OCI-LY1 (cell line): ENCODE results near the gene TMCC1.

ENCODE experiments used
- H2AFZ ChIP-seq: fragments of 200-600 bp; sonication (generic), shearing (Covaris generic); 2 replicates; pipeline ENCODE4 v1.6.0; 2014; ENCODE audit warnings: antibody characterized with exemption, mild to moderate bottlenecking, low read length
- H3F3A ChIP-seq: fragments of 200-600 bp; sonication (generic), shearing (Covaris generic); 2 replicates; pipeline ENCODE4 v1.6.0; 2014; ENCODE audit warnings: mild to moderate bottlenecking, antibody characterized with exemption, low read length, moderate library complexity; ENCODE audit not compliant: insufficient read depth
- H3K27ac ChIP-seq: fragments of 200-600 bp; sonication (generic); 2 replicates; pipeline ENCODE4 v1.5.1; 2014; ENCODE audit warnings: low read length, mixed run types, mild to moderate bottlenecking, low read depth; ENCODE audit not compliant: poor library complexity, severe bottlenecking
- H3K27me3 ChIP-seq: fragments of 200-600 bp; sonication (generic); 2 replicates; pipeline ENCODE4 v1.6.0; 2014; ENCODE audit warnings: antibody characterized with exemption, mild to moderate bottlenecking, low read length, moderate library complexity; ENCODE audit not compliant: insufficient read depth
- H3K36me3 ChIP-seq: fragments of 200-600 bp; sonication (generic); 2 replicates; pipeline ENCODE4 v1.6.1; 2014; ENCODE audit warnings: mild to moderate bottlenecking, antibody characterized with exemption, low read length, moderate library complexity, mixed read lengths; ENCODE audit not compliant: insufficient read depth
- H3K4me1 ChIP-seq: fragments of 200-600 bp; sonication (generic); 2 replicates; pipeline ENCODE4 v1.5.1; 2014; ENCODE audit warnings: mild to moderate bottlenecking, low read length, moderate library complexity; ENCODE audit not compliant: insufficient read depth, severe bottlenecking
- H3K4me2 ChIP-seq: fragments of 200-600 bp; sonication (generic), shearing (Covaris generic); 2 replicates; pipeline ENCODE4 v1.6.1; 2014; ENCODE audit warnings: low read length
- H3K4me3 ChIP-seq: fragments of 200-600 bp; sonication (generic); 2 replicates; pipeline ENCODE4 v1.5.1; 2014; ENCODE audit warnings: low read length, low read depth, mild to moderate bottlenecking, mixed read lengths; ENCODE audit not compliant: poor library complexity, severe bottlenecking
- H3K79me2 ChIP-seq: fragments of 200-600 bp; shearing (Covaris generic); 2 replicates; pipeline ENCODE4 v1.6.1; 2016; ENCODE audit warnings: mixed run types, low read length, mixed read lengths; ENCODE audit not compliant: insufficient read depth
- H3K9ac ChIP-seq: fragments of 200-600 bp; sonication (generic), shearing (Covaris generic); 2 replicates; pipeline ENCODE4 v1.6.1; 2014; ENCODE audit warnings: mild to moderate bottlenecking, low read length, mixed read lengths
- H3K9me2 ChIP-seq: fragments of 200-600 bp; sonication (generic), shearing (Covaris generic); 2 replicates; pipeline ENCODE4 v1.6.1; 2014; ENCODE audit warnings: low read depth, mild to moderate bottlenecking, low read length, mixed read lengths
- H3K9me3 ChIP-seq: fragments of 200-600 bp; shearing (Covaris generic); 2 replicates; pipeline ENCODE4 v1.6.1; 2014; ENCODE audit warnings: low read length, mixed read lengths
- H4K20me1 ChIP-seq: fragments of 200-600 bp; sonication (generic), shearing (Covaris generic); 2 replicates; pipeline ENCODE4 v1.6.0; 2016; ENCODE audit warnings: mild to moderate bottlenecking, low read length; ENCODE audit not compliant: insufficient read depth
- EZH2 ChIP-seq: fragments of 200-600 bp; sonication (generic), shearing (Covaris generic); IDR thresholded peaks from 2 replicates; pipeline ENCODE4 v1.8.0; 2017; ENCODE audit warnings: borderline replicate concordance, mixed run types, mild to moderate bottlenecking, antibody characterized with exemption, low read length, moderate library complexity, mixed read lengths
- TF ChIP-seq, protein P1 (sequence below): fragments of 200-600 bp; sonication (generic), shearing (Covaris generic); IDR thresholded peaks from 2 replicates; pipeline ENCODE4 v1.5.1; 2017; ENCODE audit warnings: mild to moderate bottlenecking, antibody characterized with exemption, low read length, moderate library complexity, mixed read lengths

Gene TMCC1

DNA sequence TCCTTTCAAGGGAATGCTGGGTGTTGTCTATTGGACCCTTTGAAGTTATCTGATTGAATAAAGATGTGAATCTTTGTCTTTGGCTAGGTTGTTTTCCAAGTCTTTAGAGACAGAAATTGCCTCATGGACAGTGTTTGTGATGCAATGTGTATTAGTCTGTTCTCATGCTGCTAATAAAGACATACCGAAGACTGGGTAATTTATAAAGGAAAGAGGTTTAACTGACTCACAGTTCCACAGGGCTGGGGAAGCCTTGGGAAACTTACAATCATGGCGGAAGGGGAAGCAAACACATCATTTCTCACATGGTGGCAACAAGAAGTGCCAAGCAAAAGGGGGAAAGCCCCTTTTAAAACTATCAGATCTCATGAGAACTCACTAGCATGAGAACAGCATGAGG, 198.3 kb downstream of the TMCC1 start:
- H3K4me3 ChIP-seq = no peak overlapping the region
- no peaks in the 10 kb centered on the region for H3K36me3 ChIP-seq
- no peaks in the 10 kb centered on the region for H3K79me2 ChIP-seq
- H3K27me3 ChIP-seq = no peaks in the 10 kb centered on the region
- H3K9me2 ChIP-seq = no peaks in the 10 kb centered on the region
- H3K9me3 ChIP-seq = peaks cover 8% of the 10 kb centered on the region
- no peaks in the 10 kb centered on the region for H4K20me1 ChIP-seq
- no peaks in the 10 kb centered on the region for H3F3A ChIP-seq
- no peak overlapping the region for H3K9ac ChIP-seq
- TF ChIP-seq, protein P1, sequence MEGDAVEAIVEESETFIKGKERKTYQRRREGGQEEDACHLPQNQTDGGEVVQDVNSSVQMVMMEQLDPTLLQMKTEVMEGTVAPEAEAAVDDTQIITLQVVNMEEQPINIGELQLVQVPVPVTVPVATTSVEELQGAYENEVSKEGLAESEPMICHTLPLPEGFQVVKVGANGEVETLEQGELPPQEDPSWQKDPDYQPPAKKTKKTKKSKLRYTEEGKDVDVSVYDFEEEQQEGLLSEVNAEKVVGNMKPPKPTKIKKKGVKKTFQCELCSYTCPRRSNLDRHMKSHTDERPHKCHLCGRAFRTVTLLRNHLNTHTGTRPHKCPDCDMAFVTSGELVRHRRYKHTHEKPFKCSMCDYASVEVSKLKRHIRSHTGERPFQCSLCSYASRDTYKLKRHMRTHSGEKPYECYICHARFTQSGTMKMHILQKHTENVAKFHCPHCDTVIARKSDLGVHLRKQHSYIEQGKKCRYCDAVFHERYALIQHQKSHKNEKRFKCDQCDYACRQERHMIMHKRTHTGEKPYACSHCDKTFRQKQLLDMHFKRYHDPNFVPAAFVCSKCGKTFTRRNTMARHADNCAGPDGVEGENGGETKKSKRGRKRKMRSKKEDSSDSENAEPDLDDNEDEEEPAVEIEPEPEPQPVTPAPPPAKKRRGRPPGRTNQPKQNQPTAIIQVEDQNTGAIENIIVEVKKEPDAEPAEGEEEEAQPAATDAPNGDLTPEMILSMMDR = no peak
- TF ChIP-seq EZH2 = no peak
- H2AFZ ChIP-seq = no peak overlapping the region
- H3K4me1 ChIP-seq = peaks cover 6% of the 10 kb centered on the region
- H3K4me2 ChIP-seq = no peak overlapping the region
- H3K27ac ChIP-seq = no peak overlapping the region

- no peak overlapping the region for H3K4me3 ChIP-seq
- H3K79me2 ChIP-seq = no peaks in the 10 kb centered on the region
- H3K4me2 ChIP-seq = no peak overlapping the region
- H4K20me1 ChIP-seq = no peaks in the 10 kb centered on the region
- TF ChIP-seq, protein P1 = no peak
- no peak for TF ChIP-seq EZH2
- H3F3A ChIP-seq = no peaks in the 10 kb centered on the region
- H3K9ac ChIP-seq = no peak overlapping the region
- no peaks in the 10 kb centered on the region for H3K36me3 ChIP-seq
- H2AFZ ChIP-seq = no peak overlapping the region
- peaks cover 8% of the 10 kb centered on the region for H3K9me3 ChIP-seq
- no peaks in the 10 kb centered on the region for H3K9me2 ChIP-seq
- no peak overlapping the region for H3K27ac ChIP-seq
- H3K4me1 ChIP-seq = peaks cover 10% of the 10 kb centered on the region
- H3K27me3 ChIP-seq = no peaks in the 10 kb centered on the region
Measured at GRCh38 chr3:129694228-129694627, 199.3 kb downstream of the TMCC1 start.

GRCh38 chr3:129692743-129693142, 200.8 kb downstream of the TMCC1 start:
- Histone ChIP-seq H2AFZ (no peak overlapping the region), H3K36me3 (no peaks in the 10 kb centered on the region), H4K20me1 (no peaks in the 10 kb centered on the region), H3K27ac (no peak overlapping the region), H3K4me3 (no peak overlapping the region), H3F3A (no peaks in the 10 kb centered on the region), H3K9me3 (peaks cover 8% of the 10 kb centered on the region), H3K4me2 (no peak overlapping the region), H3K9ac (no peak overlapping the region), H3K9me2 (no peaks in the 10 kb centered on the region), H3K27me3 (no peaks in the 10 kb centered on the region), H3K79me2 (0 out of 2 replicates have a peak, but pooled peaks cover 4% of the 10 kb centered on the region), H3K4me1 (peaks cover 10% of the 10 kb centered on the region)
- no peak for TF ChIP-seq EZH2
- TF ChIP-seq, protein P1 = no peak
